Fibroblast of peridontal ligament (primary cell): ENCODE measurements around the gene PRSS35.
"Not testable (repeated sequence)": the region's sequence is repeated elsewhere in the genome, so short reads cannot be mapped to it uniquely, and the experiment has no call there.

Source experiments
- DNase-seq: peaks from one replicate; pipeline ENCODE4 v3.0.0-alpha.2; 2010; ENCODE audit errors: extremely low read depth

Gene PRSS35

DNA sequence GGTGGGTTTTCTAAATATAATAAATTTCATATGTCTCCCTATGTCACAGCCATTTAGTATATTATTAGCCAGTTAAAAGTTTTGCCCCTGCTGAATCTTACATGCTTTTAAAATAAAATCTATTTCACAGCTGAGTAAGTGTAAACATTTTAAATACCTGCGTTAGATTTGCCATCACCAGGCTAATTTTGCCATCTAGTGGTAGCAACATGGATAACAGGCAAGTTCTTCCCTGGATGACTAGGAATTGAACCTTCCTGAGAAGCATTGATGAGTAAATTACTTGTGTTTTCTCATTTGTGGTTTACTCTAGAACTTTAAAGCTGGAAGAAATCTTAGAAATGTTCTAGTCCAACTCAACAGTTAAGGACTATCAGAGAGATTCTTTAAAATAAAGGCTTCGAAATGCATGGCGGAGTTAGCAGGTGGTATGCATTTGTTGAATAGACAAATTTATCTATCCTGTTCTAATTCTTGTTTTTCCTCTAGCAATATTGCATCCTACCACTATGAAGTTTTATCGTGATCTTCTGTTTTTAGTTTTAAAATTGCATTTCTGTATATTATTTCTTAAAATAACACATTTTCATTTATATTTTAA, 2.6 kb downstream of the PRSS35 start:
- peak; percentile 85 for DNase-seq

DNA sequence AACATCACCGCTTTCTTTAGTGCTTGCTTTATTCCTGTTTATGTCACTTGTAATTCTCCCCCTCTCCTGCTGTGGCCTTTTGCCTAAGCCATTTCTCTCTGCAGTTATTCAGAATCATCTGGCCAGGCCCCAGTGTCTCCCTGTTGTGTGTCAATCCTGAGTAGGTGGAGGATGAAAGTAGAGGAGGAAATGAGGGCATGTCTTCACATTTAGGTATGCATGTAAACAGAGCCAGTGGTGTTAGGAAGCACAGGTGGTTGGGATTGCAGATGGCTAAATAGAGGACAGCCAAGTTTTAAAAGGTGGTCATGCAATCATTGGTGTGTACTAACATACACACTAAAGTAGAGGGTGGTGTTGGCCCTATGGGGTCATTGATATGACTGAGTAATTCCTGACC, 5.2 kb downstream of the PRSS35 start:
- no peak for DNase-seq

GRCh38 chr6:83518816-83519480, 6.6 kb downstream of the PRSS35 start:
- DNase-seq: peak; percentile 75

- peak; percentile 77 for DNase-seq
Observed at GRCh38 chr6:83536034-83536646, 23.8 kb downstream of the PRSS35 start.

GRCh38 chr6:83536647-83537589, 24.6 kb downstream of the PRSS35 start:
- no peak for DNase-seq

GRCh38 chr6:83539678-83540077, 27.3 kb downstream of the PRSS35 start:
- DNase-seq: no peak

- DNase-seq: no peak
Observed at GRCh38 chr6:83546636-83547035, 34.3 kb downstream of the PRSS35 start.

DNA sequence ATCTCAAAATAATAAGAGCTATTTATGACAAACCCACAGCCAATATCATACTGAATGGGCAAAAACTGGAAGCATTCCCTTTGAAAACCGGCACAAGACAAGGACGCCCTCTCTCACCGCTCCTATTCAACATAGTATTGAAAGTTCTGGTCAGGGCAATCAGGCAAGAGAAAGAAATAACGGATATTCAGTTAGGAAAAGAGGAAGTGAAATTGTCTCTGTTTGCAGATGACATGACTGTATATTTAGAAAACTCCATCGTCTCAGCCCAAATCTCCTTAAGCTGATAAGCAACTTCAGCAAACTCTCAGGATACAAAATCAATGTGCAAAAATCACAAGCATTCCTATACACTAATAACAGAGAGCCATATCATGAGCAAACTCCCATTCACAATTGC, 38.1 kb downstream of the PRSS35 start:
- DNase-seq: not testable (repeated sequence)

DNA sequence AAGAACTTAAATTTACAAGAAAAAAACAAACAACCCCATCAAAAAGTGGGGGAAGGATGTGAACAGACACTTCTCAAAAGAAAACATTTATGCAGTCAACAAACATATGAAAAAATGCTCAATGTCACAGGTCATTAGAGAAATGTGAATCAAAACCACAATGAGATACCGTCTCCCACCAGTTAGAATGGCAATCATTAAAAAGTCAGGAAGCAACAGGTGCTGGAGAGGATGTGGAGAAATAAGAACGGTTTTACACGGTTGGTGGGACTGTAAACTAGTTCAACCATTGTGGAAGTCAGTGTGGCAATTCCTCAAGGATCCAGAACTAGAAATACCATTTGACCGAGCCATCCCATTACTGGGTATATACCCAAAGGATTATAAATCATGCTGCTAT, 39.4 kb downstream of the PRSS35 start:
- not testable (repeated sequence) for DNase-seq

GRCh38 chr6:83556871-83557270, 44.5 kb downstream of the PRSS35 start:
- DNase-seq: no peak

- DNase-seq: no peak
Observed at GRCh38 chr6:83558975-83559374, 46.6 kb downstream of the PRSS35 start.

- DNase-seq: not testable (repeated sequence)
Observed at GRCh38 chr6:83571663-83572185, 59.4 kb downstream of the PRSS35 start.

DNA sequence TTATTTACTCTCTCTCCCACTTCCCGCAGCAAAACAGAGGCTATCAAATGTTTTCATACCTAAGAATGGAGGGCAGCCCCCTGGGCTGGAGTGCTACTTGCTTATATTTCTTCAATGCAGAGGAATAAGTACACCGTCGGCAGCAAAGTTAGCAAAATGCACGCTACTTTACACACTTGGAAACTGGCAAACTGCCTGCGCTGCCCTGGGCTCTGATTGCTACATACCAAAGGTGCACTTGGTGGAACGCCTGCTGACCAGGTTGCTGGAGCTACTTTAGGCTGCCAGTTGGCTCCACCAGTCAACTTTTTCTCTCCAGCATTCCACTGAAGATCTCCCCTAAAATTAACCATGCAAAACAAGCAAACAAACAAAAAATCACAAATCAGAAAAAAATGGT, 62.4 kb downstream of the PRSS35 start:
- DNase-seq: no peak
